ENCODE data around the gene TMEM125.

The TMEM125 gene

DNA sequence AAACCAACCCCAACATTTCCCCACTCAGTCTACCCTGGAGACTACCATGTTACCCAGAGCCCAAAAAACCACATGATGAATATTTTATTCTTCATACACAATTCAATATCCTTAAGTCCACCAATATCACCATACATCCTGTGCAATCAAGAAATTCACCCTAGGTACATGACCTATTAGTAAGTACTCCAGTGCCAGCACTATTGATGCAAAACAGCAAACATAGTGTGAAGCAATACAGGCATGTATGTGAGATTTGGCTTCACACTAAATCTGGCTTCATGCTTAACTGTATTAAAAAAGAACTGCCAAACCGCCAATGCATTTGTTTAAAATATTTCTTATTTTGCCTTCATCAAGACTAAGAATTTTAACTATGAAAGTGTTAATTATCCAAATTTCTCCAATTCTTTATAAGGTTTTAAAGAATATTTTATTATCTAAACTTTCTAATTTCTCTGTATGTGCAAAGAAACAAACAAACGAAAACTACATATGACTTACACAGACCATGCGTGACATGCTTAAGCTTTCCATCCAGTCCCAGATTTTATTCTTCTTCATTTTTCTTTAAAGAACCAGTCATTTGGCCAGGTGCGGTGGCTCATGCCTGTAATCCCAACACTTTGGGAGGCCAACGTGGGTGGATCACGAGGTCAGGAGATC is 22.4 kb upstream of the TMEM125 start:
- DNase-seq (ENCODE audit: low read depth in 2 of 2), result no peak

DNA sequence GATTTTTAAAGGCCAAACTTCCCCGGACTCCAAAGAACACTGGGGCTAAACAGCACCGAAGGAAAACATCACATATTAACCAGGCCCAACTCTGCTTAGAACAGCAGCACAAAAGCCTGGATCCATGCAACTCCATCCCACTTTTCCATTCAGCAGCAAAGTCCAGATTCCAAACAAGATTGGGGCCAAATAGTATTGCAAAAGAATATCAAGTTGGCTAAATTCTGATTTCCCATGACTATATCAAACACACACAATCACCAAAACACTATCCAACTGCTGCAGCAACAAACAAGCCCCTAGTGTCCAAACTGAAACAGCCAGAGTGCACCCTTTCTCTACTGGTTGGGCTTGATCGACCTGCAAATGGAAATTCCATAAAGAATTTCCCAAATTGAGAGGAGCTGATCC is 19.4 kb upstream of the TMEM125 start:
- no peak for DNase-seq (ENCODE audit: low read depth in 2 of 2)

DNA sequence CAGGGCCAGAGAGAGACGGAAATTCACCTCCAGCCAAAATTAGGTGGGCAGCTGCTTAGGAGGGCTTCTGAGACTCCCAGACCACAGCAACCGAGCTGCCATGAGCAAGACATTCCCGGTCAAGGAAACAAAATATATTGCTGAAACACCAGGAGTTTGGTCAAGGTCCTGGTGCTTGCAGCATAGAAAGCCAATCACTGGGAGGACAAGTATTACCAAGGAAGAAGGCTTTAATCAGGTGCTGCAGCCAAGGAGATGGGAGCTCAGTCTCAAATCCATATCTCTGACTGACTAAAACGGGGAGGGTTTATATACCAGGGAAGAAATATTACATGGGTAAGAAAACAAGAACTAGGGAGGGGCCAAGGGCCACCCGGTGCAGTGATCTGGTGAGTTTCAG is 18.8 kb upstream of the TMEM125 start:
- no peak for DNase-seq (ENCODE audit: low read depth in 2 of 2)

DNA sequence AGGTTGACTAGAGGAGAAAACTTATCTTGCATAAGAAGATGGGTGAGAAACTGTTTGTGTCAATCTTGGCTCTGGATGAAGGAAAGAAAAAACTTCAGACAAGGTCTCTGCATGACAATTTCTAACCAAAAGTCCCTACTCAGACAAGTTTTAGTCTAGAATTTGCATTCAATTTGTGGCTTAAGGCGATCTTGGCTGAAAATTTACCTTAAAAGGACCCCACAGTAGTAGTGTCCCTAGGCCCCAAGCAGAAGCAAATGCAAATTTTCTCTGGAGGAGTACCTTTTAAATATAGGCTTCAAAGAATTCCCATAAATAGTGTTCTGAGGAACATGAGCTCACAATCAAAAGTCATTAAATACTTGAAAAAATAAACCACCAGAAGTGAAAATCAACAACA is 17.6 kb upstream of the TMEM125 start:
- no peak for DNase-seq (ENCODE audit: low read depth in 2 of 2)

DNA sequence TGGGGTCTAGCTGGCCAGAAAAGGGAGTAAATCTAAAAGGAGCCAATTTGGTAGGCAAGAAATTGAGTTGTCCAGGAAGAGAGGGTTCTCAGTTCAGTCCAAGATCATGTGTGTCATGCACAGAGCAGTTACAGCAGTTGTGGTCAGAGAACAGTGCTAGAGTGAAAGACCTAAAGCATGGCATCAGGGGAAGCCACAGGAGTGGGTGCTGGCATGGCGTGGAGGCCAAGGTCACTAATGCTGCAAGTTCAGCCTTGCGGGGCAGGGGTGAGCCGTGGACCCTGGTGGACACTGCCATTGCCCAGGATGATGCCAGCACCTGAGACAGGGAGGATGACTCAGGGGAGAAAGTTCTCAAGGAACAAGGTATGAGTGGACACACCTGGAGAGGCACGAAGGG is 16.6 kb upstream of the TMEM125 start:
- DNase-seq (ENCODE audit: low read depth in 2 of 2), result no peak

DNA sequence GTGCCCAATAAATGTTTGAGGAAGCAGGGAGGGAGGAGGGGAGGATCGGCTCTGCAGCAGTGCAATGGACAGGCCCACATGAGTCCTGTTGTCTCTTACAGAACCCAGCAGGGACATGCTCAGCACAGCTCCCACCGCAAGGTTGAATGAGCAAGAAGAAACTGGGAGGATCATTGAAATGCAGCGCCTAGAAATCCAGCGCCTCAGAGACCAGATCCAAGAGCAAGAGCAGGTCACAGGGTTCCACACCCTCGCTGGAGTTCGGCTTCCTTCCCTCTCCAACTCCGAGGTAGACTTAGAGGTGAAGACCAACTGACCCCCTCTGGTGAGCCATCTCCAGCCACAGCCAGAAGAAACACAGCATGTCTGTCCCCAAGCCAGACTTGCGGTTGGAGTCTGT is 15.9 kb upstream of the TMEM125 start:
- DNase-seq (ENCODE audit: low read depth in 2 of 2), result no peak

DNA sequence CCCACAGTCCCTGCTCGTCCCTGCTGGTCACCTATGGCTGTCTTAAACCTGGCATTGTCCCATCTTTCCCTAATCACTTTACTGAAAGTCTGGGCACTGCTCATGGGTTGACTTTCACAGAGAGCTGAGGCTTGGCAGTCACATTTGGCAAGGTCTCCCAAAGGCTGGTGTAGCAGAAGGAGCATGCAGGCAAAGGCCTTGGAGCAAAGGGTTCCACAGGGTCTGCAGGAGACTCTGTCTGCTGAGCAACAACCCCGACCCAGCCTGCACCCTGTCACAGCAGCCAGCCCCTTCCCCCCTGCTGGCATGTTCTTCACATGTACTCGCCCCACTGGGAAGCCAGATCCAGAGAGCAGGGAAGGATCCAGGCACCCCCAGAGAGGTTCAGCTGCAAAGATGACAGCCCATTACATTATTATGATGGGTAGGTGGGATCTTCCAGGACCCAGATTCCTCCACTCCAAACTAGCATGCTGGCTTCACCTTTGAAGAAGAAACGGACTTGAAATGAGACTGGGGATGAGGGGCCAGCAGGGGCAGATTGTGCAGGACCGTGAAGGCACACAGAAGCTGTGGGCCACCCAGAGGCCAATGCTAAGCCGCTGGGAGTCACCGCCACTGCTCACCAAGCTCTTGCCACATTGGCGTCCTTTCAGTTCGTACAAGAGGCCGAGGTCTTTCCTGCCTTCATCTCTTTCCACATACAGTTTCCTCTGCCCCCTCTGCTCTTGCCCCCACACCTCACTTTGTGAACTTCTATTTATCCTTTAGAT is 14.2 kb upstream of the TMEM125 start:
- no peak for DNase-seq (ENCODE audit: low read depth in 2 of 2)

DNA sequence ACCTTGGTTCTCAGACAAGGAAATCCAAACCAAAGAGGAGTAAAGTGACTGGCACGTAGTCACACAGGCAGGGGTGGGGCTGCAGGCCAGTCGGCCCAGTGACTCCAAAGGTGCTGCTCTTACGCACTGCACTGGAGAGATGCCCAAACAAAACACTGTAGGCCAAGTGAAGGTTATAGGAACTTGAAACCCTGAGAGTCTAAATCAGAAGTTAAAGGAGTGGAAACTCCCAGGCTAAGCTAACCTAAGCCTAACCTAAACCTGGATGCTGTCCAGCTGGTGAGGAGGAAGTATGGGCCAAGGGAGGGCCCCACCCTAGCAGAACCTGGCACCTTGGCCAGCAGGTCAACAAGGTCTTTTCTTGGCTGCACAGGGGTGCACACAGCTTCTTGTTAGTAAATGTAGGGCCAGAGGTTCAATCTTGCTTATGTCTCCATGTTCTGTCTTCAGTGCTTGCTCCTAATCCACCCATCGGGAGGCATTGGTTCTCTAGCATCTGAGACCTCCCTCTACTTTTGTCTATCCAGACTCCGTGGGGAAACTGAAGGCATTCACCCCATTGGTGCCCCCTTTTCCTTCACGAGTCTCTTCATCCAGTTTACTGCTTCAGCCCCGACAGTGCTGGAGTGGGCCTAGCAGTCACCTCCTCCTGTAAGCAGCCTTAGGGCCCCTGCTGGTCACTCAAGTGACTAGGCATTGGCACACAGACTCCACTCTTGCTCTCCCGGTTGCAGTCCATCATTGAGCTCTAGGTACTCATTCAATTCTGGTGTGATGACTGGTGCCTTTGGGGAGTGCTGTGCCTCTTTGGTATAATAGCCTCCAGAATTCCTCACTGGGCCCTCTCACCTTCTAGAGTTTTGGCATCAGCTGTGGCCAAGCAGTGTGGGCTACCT is 12.9 kb upstream of the TMEM125 start:
- DNase-seq (ENCODE audit: low read depth in 2 of 2), result no peak

DNA sequence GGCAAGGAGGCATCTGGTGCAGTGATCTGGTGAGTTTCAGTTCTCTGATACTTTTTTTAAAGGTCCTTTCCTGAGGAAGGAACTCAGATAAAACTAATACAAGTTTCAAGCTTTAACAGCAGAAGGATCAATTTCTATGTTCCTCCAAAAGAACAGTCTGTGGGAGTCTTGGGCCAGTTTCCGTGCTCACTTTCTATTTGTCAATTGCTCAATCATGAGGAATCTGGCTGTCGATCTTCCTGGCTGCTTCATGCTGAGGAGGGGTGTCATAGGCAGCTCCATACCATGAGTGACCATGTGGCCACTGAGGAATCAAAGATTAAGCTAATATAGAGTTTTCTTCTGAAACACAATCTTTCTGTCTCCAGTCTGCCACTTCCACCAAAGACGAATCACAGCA is 11.4 kb upstream of the TMEM125 start:
- no peak for DNase-seq (ENCODE audit: low read depth in 2 of 2)

DNA sequence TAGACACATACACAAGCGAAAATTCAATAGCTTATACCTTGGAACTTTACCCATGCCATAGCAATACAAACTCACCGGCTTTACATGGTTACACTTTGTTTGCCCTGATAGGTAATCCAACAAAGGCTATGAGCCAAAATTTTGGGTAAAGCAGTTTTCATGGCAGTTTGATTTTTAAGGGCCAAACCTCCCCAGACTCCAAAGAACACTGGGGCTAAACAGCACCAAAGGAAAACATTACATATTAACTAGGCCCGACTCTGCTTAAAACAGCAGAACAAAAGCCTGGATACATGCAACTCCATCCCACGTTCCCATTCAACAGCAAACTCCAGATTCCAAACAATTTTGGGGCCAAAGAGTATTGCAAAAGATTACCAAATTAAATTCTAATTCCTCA is 4.4 kb upstream of the TMEM125 start:
- DNase-seq (ENCODE audit: low read depth in 2 of 2), result no peak

DNA sequence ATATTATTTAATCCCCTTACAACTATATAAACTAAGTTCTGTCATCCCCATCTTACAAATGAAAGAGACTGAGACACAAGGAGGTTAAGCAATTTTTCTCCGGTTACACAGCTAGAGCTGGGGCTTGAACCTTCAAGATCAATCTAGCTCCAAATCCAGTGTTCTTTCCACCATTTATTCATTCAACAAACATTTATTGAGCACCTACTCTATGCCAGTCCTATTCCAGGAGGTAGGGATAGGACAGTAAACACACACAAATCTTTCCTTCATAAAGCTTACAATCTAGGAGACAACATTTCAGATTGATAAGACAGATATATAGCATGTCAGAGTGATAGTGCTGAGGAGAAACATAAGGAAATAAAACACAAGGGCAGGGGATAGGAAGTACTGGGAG is 2.9 kb upstream of the TMEM125 start:
- no peak for DNase-seq (ENCODE audit: low read depth in 2 of 2)

DNA sequence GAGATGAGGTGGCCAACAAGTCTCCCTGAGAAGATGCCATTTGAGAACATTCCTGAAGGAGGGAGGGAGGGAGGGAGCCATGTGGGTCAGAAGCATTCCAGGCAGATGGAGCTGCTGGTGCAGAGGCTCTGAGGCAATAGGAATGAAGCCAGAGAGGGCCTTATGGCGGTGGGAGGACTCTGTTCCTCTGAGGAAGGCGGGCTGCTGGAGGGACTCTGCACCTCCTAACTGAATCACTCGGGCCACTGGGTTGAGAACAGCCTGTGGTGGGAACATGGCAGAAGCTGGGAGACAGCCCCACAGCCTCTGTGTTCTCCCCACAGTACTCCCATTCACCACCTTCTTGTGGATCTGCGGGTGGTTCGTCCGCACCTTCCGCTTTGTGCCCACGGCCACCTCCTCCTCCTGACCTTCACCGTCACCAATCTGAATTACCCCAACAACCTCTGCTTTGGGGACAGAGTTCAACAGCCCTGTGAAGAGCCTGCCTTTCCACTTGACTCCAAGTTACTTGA is 2.4 kb upstream of the TMEM125 start:
- DNase-seq (ENCODE audit: low read depth in 2 of 2), result no peak

DNA sequence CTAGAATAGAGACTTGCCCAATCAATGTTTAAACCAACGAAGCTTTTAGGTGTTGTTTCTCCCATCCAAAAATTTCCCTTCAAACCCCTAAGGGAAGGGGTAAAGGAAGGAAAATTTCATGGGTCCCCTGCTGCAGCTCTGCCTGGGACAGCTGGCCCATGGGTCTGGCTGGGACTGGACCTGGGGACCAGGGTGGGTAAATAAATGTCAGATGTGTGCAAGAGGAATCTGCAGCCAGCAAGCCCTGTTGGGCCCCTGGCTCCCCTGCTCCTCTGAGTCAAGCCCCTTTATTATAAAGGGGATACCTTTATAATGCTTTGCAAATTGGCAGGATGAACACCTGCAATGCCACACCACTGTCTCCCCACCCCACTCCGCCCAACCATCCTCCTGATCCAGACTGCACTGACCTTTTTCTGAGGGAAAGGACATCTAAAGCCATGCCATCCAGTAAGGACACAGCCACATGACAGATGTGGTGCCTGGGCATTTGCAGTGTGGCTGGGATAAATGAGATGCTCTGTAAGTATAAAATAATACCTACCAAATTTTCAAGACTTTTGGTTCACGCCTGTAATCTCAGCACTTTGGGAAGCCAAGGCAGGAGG is 1.9 kb upstream of the TMEM125 start:
- DNase-seq (ENCODE audit: low read depth in 2 of 2), result no peak

DNA sequence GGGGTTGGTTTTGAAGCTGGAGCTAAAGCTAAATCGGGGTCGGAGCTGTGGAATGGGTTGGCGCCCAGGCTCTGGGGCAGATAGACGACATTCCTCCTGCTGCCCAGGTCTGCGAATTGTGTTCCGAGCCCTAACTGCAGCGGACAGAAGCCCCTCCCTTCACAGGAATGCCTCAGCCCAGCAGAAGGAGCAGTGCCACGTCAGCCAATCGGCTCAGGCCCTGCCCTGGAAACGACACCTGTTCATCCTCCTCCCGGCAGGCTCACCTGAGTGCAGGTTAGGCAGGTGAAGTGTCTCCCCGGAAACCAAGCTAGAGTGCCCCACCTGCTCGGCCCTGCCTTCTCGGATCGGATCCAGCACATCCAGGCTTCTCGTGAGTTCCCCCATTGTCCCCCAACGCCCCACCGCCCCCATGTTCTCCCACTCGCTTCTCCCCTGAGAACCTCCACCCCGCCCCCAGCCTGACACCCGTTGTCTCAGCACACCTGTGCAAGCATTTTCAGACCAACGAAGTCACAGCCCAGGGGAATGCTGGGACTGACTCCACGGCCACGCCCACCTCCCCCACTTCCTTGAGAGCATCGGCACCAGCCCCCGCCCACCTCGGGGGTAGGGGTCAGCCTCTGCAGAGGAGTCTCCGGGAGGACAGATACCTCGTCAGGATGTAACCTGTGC is 775 bp downstream of the TMEM125 start:
- DNase-seq (ENCODE audit: low read depth in 2 of 2), result no peak

DNA sequence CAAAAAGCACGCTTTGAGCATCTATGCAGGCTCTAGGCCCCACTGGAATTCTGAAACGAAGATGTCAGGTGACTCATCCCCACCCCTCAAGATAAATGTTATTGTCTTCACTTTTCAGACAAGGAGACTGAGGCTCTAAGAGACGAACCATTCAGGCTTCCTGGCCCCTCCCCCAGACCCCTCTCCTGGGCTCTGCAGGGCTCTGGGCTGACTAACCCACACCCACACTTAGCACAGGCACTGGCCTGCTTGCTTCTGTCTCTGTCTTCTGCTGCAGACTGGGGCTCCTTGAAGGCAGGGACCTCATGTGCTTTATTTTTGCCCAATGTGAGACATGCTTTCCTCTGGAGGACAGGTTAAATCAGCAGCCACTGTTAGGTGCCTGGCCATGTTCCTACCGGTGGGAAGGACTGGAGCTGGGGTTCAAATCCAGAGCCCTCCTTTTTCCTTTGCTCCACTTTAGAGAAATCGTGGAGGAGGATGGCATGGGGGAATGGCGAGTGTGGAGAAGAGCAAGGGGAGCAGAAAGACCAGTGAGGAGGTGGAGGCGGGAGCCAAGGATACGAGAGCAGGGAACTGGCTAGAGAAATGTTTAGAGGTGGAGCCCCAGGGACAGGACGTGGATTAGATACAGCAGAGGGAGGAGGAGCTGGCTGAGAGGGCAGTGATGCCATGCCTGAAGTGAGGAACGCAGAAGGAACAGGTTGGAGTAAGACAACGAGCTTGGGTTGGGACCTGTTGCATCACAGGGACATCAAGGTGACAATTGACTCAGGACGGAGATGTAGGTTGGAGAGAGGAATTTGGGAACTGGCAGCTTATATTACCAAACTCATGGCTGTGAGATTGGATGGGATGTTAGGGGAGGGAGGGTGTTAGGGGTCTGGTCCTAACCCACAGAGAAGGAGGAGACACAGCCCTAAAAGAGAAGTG is 1.7 kb downstream of the TMEM125 start:
- no peak for DNase-seq (ENCODE audit: low read depth in 2 of 2)

DNA sequence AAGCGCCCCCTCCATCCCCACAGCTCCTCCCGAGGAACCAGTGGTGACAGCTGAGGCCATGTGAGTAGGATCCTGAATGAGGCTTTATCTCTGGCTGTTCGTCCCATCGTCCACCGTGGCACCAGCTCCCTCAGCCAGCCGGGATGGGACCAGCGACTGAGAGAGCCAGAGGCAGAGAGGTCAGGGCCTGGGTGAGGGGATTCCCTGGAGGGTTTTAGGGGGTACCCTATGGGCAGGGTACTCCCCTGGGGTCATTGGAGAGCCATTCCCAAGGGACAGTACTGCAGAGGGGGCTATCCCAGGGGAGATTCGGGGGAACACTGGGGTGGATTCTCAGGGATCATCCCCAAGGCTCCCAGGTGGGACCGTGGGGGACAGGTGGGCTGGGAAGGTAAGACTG is 2.4 kb downstream of the TMEM125 start:
- DNase-seq (ENCODE audit: low read depth in 2 of 2), result no peak

DNA sequence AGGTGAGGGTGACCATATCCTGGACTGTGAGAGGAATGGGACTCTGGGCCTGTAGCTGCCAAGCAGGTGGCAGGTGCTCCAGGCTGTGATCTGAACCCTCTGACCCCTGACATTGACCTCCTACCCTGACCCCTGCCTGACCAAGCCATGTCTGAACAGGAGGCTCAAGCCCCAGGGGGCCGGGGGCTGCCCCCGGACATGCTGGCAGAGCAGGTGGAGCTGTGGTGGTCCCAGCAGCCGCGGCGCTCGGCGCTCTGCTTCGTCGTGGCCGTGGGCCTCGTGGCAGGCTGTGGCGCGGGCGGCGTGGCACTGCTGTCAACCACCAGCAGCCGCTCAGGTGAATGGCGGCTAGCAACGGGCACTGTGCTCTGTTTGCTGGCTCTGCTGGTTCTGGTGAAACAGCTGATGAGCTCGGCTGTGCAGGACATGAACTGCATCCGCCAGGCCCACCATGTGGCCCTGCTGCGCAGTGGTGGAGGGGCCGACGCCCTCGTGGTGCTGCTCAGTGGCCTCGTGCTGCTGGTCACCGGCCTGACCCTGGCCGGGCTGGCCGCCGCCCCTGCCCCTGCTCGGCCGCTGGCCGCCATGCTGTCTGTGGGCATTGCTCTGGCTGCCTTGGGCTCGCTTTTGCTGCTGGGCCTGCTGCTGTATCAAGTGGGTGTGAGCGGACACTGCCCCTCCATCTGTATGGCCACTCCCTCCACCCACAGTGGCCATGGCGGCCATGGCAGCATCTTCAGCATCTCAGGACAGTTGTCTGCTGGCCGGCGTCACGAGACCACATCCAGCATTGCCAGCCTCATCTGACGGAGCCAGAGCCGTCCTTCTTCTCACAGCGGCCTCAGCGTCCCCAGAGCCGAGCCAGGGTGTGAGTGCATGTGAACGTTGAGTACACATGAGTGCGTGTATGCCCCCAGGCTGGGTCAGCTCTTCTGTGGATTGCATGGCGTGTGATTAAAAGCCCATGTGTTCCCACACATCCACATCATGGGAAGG is 3.1 kb downstream of the TMEM125 start:
- no peak for DNase-seq (ENCODE audit: low read depth in 2 of 2)

DNA sequence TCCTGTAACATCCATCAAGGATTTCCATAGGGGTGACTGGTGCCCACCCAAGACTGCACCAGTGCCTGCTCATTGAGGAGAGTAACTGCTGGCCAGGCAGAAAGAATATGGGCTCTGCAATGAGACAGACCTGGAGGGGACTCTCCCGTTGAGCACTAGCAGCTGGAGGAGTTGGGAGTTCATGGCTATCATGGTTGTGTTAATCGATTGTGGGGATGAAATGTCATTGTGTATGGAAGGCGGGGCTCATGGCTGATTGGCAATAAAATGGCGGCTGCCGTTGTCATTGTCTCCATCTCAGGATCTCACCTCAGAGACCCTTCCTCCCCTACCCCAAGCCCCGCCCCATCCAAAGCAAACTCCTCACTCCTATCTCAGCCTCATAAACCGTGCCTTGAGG is 3.9 kb downstream of the TMEM125 start:
- DNase-seq (ENCODE audit: low read depth in 2 of 2), result no peak

Data from stimulated activated CD8-positive, alpha-beta memory T cell treated with anti-CD3 and anti-CD28 coated beads, Interleukin-7, amount 100 ng/mL, for 1 hour (primary cell).